PC-9 (cell line): Measurements from ENCODE around the gene SPATS2L.

Source experiments
- CTCF ChIP-seq: fragments of 200-600 bp; sonication (generic); conservative IDR thresholded peaks from 2 replicates; pipeline ENCODE4 v1.6.1; 2017; ENCODE audit warnings: mixed run types, antibody characterized with exemption, mild to moderate bottlenecking, moderate library complexity
- EZH2 ChIP-seq: fragments of 200-600 bp; sonication (generic); IDR thresholded peaks from 2 replicates; pipeline ENCODE4 v1.8.0; 2017; ENCODE audit warnings: antibody characterized with exemption, low read depth

- no peak for TF ChIP-seq CTCF
- no peak for TF ChIP-seq EZH2
Observed at GRCh38 chr2:200318940-200319435, 12.5 kb downstream of the SPATS2L start.
